ENCODE data around the gene HOXA7.

The HOXA7 gene

DNA sequence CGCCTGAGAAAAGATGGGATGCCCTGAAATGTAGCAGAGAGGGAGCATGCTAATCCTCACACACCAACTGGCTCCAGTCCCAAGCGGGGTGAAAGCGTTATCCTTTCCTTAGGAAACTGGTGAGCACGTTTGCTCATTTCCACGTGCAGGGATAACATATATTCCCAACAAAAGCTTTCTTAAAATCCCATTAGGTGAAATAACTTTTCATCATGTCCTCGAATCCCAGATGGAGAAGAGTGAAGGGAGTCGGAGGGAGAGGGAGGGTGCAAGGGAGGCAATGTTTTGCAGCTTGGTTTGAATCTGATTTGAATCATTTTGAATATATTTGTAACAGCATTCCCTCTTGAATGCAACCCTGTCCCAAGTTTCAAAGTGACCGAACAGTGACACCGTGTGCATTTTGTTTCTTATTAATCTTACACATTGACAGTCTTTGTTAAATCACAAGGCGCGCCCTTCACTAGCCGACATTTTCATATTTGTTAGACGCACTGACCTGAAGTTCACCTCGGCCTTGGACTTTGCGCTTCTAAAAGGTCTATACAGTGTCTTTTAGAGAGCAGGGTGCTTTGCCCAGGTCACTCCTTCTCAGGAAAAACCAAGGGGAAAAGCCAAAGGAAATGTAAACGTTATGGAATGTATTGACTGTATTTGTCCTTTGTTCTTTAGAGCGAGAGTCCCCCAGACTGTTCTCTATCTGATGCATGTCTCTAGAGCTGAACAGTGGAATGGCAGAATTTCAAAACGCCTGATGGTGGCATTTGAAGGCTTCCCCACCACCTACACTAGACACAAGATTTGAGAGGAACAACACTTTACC is 22.9 kb downstream of the HOXA7 start:
- H3K4me3 ChIP-seq (ENCODE audit: low read depth, low read length) = no peak overlapping the region
- TF ChIP-seq, protein P1, sequence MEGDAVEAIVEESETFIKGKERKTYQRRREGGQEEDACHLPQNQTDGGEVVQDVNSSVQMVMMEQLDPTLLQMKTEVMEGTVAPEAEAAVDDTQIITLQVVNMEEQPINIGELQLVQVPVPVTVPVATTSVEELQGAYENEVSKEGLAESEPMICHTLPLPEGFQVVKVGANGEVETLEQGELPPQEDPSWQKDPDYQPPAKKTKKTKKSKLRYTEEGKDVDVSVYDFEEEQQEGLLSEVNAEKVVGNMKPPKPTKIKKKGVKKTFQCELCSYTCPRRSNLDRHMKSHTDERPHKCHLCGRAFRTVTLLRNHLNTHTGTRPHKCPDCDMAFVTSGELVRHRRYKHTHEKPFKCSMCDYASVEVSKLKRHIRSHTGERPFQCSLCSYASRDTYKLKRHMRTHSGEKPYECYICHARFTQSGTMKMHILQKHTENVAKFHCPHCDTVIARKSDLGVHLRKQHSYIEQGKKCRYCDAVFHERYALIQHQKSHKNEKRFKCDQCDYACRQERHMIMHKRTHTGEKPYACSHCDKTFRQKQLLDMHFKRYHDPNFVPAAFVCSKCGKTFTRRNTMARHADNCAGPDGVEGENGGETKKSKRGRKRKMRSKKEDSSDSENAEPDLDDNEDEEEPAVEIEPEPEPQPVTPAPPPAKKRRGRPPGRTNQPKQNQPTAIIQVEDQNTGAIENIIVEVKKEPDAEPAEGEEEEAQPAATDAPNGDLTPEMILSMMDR (IDR thresholded peaks at IDR 0.05; ENCODE audit: low read depth, low read length) = no peak

DNA sequence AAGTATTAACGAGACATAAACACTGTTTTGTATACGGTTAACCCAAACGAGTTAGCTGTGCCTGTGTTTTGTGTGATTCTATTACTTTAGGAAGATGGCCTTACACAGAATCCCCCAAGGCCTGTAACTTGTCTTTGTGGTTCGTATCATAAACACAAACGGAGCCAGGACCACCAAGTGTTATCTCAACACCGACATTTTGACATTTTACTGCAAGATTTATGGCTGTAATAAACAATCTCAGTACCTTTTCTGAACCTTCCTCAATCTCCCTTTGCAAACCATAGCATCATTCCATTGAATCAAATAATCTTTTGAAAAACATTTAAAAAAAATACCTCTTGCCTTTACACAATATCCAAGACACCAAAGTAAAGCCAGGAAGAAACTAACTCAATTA is 23.5 kb downstream of the HOXA7 start:
- H3K4me3 ChIP-seq (ENCODE audit: low read depth, low read length) = no peak overlapping the region
- TF ChIP-seq, protein P1 (IDR thresholded peaks at IDR 0.05; ENCODE audit: low read depth, low read length) = no peak

DNA sequence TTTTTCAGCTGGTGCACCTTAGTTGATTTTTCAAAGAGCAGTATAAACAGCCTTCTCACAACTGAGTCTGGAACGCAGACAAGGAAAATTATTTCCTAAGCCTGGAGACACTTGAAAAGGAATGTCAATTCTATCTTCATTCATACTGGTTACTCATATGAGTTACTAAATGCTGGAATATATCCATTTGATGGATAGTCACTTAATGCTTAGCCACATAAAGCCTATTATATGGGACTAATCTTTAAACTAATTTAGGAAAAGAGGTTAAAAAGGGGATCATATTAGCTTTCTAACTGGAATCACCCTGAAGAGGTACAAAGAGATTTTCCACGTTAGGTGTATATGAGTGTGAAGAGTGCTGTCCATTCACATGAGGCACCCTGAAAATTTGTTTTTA is 24.3 kb downstream of the HOXA7 start:
- H3K4me3 ChIP-seq (ENCODE audit: low read depth, low read length) = no peak overlapping the region

DNA sequence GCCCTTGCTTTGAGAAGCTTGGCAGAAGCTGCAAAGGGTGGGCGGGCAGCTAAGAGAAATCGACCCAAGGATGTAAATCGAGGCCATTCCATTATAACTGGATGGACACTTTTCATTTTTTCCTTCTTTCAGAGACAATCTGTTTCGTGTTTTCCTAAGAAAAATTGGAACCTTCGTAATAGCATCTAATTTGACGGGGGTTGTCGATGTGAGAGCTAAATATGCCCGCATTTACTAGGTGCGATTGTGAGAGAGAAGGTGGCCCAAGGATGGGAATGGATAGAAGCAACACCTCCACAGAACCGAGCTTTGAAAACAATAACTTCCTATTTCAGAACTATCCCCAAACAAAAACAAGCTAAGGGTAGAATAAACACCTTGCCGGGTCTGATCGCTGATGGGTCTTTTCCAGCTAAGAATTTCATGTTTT is 25.1 kb downstream of the HOXA7 start:
- H3K4me3 ChIP-seq (ENCODE audit: low read depth, low read length) = peak overlapping the region; percentile 63
- TF ChIP-seq, protein P1 (IDR thresholded peaks at IDR 0.05; ENCODE audit: low read depth, low read length) = no peak

More for the DNA sequence above, 24.3 kb downstream of the HOXA7 start:
- TF ChIP-seq, protein P1 (IDR thresholded peaks at IDR 0.05; ENCODE audit: low read depth, low read length) = no peak

DNA sequence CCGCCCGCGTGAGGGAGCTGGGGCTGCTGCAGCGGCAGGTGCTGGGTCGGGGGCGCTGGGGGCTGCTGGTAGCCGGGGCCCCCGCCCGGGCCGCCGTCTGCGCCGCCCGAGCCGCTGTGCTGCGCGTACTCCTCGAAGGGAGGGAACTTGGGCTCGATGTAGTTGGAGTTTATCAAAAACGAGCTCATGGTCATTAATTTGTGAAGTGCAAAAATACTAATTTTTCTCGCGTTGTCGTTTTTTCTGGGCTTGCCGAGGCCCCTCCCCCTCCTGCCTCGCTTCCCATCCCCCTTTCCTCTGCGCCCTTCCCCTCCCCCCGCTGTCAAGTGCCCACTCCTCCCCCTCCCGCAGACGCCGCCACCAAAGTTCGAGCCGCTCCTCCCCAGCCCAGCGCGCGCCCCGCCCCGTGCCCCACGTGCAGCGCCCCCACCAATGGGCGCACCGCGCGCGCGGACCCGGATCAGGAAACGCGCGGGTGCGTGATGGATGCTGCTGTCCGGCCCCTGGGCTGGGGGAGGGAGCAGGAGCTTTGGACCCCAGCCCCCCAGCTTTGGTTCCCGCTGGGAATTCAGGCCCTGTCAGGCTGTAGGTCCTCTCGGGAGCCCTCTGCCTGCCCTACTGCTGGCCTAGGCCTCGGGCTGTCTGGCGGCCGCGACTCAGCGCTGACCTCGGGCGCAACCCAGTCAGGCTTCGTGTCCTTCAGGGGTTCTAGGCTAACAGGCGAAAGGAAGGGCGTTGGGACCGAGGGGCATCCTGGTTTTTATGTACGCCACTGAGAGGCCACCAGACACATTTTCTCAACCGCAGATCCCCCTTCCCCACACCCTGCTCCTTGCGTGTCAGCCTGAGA is 25.7 kb downstream of the HOXA7 start, which contains the start of gene HOXA4:
Gene HOXA4 (minus strand): TSS at position 218 of the 850 bp plus-strand sequence. CDS start 24 bp downstream, at position 194.
- H3K4me3 ChIP-seq (ENCODE audit: low read depth, low read length) = peak within 1 kb of the TSS; percentile 63
- TF ChIP-seq, protein P1 (IDR thresholded peaks at IDR 0.05; ENCODE audit: low read depth, low read length) = no peak

DNA sequence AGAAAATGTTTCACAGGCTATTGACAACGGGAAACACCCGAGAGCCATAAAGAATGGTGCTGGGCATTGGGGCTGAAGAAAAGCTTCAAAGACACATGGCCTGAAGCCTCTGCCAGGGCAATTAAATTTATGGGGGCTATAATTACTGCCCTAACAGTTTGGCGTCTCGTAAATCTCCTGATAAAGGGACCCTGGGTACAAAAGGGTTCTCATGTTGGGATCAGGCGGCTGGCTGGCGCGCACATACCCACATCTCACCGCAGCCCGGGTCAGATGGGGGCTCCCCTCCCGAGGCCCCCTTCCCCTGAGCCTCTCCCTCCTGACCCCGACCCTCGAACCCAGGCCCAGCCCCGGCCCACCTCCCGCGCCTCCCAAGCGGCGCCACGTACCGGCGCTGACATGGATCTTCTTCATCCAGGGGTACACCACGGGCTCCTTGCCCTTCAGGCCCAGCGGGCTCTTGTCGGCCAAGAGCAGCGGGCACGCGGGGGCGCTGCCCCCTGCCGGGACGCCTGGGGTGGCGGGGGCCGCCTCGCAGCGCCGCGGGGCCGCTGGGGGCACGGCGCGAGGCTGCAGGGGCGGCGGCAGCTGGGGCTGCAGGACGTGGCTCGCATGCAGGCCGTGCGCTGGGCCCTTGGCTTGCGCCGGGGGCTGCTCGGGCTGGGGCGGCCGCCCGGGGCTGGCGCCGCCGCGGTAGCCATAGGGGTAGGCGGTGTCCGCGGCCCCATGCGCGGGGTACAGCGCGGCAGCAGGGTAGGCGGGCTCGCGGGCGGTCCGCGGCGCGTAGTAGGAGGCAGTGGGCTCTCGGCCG is 26.5 kb downstream of the HOXA7 start:
- H3K4me3 ChIP-seq (ENCODE audit: low read depth, low read length) = peak overlapping the region; percentile 63
- TF ChIP-seq, protein P1 (IDR thresholded peaks at IDR 0.05; ENCODE audit: low read depth, low read length) = no peak

Measured in WI38 (cell line).